ENCODE results near the gene HNRNPH3. TPM values are rescaled to one million over a fixed set of nuclear protein-coding genes. Genes with fewer than 3 reads are reported as not detected.

Gene HNRNPH3
- polyA plus RNA-seq, 2 of the 4 experiments (the other 2 are of a cell fraction), result 210 to 354 TPM

DNA sequence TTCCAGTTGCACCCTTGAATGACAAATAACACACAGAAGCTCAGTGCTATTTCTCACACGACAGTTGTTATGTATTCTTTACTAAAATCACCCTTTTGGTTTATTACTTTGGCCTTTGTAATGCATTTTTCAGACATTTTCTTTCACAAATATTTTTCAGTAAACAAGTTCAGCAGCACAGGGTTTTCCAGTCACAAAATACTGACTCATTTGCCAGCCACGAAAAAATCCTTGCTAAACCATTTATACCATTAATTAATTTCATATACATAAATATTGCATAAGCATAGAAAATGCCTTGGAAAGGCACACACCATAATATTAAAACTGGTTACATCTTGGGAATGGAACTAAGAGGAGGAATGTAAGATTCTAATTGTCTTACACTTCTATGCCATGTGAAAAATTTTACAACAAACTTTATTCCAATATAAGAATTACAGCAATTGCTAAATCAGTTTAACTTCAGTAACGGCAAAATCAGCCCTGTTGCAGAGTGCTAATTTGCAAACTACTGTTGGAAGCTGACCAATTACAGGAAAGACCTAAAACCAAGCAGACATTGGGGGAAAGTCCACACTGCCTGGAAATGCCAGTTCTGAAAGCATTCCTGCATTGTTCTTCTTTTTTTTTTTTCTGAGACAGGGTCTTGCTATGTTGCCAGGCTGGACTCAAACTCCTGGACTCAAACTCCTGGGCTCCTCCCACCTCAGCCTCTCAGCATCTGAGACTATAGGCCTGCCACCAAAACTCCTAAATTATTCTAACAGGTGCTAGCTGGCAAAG, 32.4 kb downstream of the HNRNPH3 start:
- DNase-seq (ENCODE audit: low read depth in 1 of 2, low spot score in 1 of 2), result no peak
- no peak for ATAC-seq

DNA sequence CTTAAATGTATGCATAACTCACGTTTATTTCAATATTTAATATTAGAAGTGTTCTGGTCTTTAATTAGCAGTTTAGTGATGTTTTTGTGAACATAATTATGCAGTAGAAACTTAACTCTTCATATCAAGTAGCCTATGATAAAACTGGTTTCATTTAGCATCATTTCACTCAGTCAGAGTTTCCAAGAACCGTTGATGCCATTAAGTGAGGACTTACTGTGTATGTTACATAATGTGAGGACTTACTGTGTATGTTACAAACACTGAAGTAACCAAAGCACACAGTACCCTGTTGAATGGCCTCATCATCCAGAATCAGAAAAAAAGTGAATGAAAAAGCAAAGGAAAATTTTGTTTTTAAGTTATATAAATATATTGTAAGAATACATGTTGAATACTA, 33.7 kb downstream of the HNRNPH3 start:
- Histone ChIP-seq H3K27ac (no peak overlapping the region), H3K4me2 (no peak overlapping the region), H3K4me3 (no peak overlapping the region), H3K4me1 (no peaks in the 10 kb centered on the region), H3K9me3 (no peaks in the 10 kb centered on the region)
- ChIA-PET CTCF (no interaction called here), POLR2A (no interaction called here)
- FAIRE-seq (no peak), ATAC-seq (no peak), DNase-seq (ENCODE audit: low read depth in 1 of 2, low spot score in 1 of 2) (no peak)
- TF ChIP-seq, protein P1, sequence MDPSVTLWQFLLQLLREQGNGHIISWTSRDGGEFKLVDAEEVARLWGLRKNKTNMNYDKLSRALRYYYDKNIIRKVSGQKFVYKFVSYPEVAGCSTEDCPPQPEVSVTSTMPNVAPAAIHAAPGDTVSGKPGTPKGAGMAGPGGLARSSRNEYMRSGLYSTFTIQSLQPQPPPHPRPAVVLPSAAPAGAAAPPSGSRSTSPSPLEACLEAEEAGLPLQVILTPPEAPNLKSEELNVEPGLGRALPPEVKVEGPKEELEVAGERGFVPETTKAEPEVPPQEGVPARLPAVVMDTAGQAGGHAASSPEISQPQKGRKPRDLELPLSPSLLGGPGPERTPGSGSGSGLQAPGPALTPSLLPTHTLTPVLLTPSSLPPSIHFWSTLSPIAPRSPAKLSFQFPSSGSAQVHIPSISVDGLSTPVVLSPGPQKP (IDR thresholded peaks at IDR 0.05; ENCODE audit: low read depth, low read length), result no peak
- TF ChIP-seq ZSCAN20 (CRISPR knock-in tag; IDR thresholded peaks at IDR 0.05), result no peak
- no peak for TF ChIP-seq ZNF302 (CRISPR knock-in tag; IDR thresholded peaks at IDR 0.05)
- no peak for TF ChIP-seq EP300 (IDR thresholded peaks at IDR 0.05)
- TF ChIP-seq RNF2 (IDR thresholded peaks at IDR 0.05; ENCODE audit: borderline replicate concordance, low read depth), result no peak
- TF ChIP-seq JUNB (IDR thresholded peaks at IDR 0.05), result no peak
- no peak for TF ChIP-seq HEYL (CRISPR knock-in tag; IDR thresholded peaks at IDR 0.05)
- TF ChIP-seq POLR2AphosphoS2 (conservative IDR thresholded peaks at IDR 0.05; ENCODE audit: low read length), result no peak
- TF ChIP-seq JUN (IDR thresholded peaks at IDR 0.05), result no peak
- no peak for TF ChIP-seq PHF8 (IDR thresholded peaks at IDR 0.05; ENCODE audit: borderline replicate concordance, low read depth)
- no peak for TF ChIP-seq CBX2 (IDR thresholded peaks at IDR 0.05; ENCODE audit: borderline replicate concordance, low read depth)
- no peak for TF ChIP-seq TFCP2L1 (CRISPR knock-in tag; IDR thresholded peaks at IDR 0.05)
- TF ChIP-seq KDM5A (IDR thresholded peaks at IDR 0.05), result no peak
- TF ChIP-seq, protein P2, sequence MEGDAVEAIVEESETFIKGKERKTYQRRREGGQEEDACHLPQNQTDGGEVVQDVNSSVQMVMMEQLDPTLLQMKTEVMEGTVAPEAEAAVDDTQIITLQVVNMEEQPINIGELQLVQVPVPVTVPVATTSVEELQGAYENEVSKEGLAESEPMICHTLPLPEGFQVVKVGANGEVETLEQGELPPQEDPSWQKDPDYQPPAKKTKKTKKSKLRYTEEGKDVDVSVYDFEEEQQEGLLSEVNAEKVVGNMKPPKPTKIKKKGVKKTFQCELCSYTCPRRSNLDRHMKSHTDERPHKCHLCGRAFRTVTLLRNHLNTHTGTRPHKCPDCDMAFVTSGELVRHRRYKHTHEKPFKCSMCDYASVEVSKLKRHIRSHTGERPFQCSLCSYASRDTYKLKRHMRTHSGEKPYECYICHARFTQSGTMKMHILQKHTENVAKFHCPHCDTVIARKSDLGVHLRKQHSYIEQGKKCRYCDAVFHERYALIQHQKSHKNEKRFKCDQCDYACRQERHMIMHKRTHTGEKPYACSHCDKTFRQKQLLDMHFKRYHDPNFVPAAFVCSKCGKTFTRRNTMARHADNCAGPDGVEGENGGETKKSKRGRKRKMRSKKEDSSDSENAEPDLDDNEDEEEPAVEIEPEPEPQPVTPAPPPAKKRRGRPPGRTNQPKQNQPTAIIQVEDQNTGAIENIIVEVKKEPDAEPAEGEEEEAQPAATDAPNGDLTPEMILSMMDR (IDR thresholded peaks at IDR 0.05), result no peak
- TF ChIP-seq, protein P3, sequence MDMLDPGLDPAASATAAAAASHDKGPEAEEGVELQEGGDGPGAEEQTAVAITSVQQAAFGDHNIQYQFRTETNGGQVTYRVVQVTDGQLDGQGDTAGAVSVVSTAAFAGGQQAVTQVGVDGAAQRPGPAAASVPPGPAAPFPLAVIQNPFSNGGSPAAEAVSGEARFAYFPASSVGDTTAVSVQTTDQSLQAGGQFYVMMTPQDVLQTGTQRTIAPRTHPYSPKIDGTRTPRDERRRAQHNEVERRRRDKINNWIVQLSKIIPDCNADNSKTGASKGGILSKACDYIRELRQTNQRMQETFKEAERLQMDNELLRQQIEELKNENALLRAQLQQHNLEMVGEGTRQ (IDR thresholded peaks at IDR 0.05), result no peak
- 78% methylated on average over 2 of the region's 2 CpGs for WGBS (ENCODE audit: missing lambda C conversion rate)

More for the DNA sequence above, 32.4 kb downstream of the HNRNPH3 start:
- ChIA-PET POLR2A (no interaction called here), CTCF (interaction anchor here (0.6 kb wide), 1 partner anchor 38 kb away, joined by 3 read pairs; no protein-coding TSS in a partner anchor)
- 79% methylated on average over 3 of the region's 3 CpGs for WGBS (ENCODE audit: missing lambda C conversion rate)
- Histone ChIP-seq H3K4me3 (no peak overlapping the region), H3K4me1 (no peaks in the 10 kb centered on the region), H3K9me3 (no peaks in the 10 kb centered on the region), H3K27ac (no peak overlapping the region), H3K4me2 (no peak overlapping the region)
- no peak for FAIRE-seq
- no peak for TF ChIP-seq ZNF302 (CRISPR knock-in tag; IDR thresholded peaks at IDR 0.05)
- no peak for TF ChIP-seq EP300 (IDR thresholded peaks at IDR 0.05)
- no peak for TF ChIP-seq SREBF2 (IDR thresholded peaks at IDR 0.05)
- TF ChIP-seq MYC (IDR thresholded peaks at IDR 0.05; ENCODE audit: borderline replicate concordance, low read length), result no peak
- TF ChIP-seq TP53 (CRISPR knock-in tag; IDR thresholded peaks at IDR 0.05), result no peak
- no peak for TF ChIP-seq HDAC2 (IDR thresholded peaks at IDR 0.05)
- TF ChIP-seq, protein P2 (IDR thresholded peaks at IDR 0.05), result no peak
- no peak for TF ChIP-seq JUNB (IDR thresholded peaks at IDR 0.05)
- no peak for TF ChIP-seq HOXB13 (CRISPR knock-in tag; IDR thresholded peaks at IDR 0.05; ENCODE audit: low read depth)
- no peak for TF ChIP-seq NR3C1 (IDR thresholded peaks at IDR 0.05)
- TF ChIP-seq JUN (IDR thresholded peaks at IDR 0.05), result no peak
- TF ChIP-seq CBX8 (IDR thresholded peaks at IDR 0.05), result no peak

All from A549 (cell line).